ENCODE results near the gene CTNND2. TPM values are rescaled to one million over a fixed set of nuclear protein-coding genes. Genes with fewer than 3 reads are reported as not detected.

Gene CTNND2
- total RNA-seq, 1 experiment from 2014 or later = 7.0 TPM

- no peak overlapping the region for H2BK120ac ChIP-seq (ENCODE audit: low read depth, low read length, poor library complexity, severe bottlenecking)
- no peak overlapping the region for H2BK5ac ChIP-seq (ENCODE audit: insufficient read length, low read length)
- H3K27ac Mint-ChIP-seq = peak overlapping the region in 1 of 3 experiments; percentile 20; a peak in 1 of 7 replicates
- H3K9ac ChIP-seq (ENCODE audit: extremely low read depth, insufficient read length, low read length) = no peak overlapping the region
- no peaks in the 10 kb centered on the region for H3K9me3 Mint-ChIP-seq
- no peaks in the 10 kb centered on the region for H3K27me3 ChIP-seq (ENCODE audit: insufficient read depth, low read length)
- H3K79me1 ChIP-seq (ENCODE audit: insufficient read depth, low read depth, low read length, poor library complexity, severe bottlenecking) = no peaks in the 10 kb centered on the region
- H3K23ac ChIP-seq (ENCODE audit: insufficient read length, low read depth, low read length) = no peak overlapping the region
- H3K27me3 Mint-ChIP-seq (ENCODE audit: low read depth) = no peaks in the 10 kb centered on the region
- H3K4ac ChIP-seq (ENCODE audit: low read depth, low read length) = no peak overlapping the region
- no CpG with 5 or more reads among the region's 5 CpGs for WGBS (ENCODE audit: extremely low coverage, insufficient read length, low lambda C conversion rate)
- no peak overlapping the region for H2AK5ac ChIP-seq (ENCODE audit: insufficient read length, low read length)
- DNase-seq = no peak
- no peak overlapping the region for H3K18ac ChIP-seq (ENCODE audit: insufficient read length, low read depth, low read length)
- no peak overlapping the region for H4K8ac ChIP-seq (replicated peaks; ENCODE audit: insufficient read length, low read depth, low read length)
- no peak overlapping the region for H4K5ac ChIP-seq (ENCODE audit: insufficient read length, low read depth, low read length)
- no peaks in the 10 kb centered on the region for H3K9me3 ChIP-seq (ENCODE audit: control insufficient read depth, low read depth, low read length)
- no peak overlapping the region for H3T11ph ChIP-seq (ENCODE audit: low read length)
- H4K20me1 ChIP-seq (ENCODE audit: control insufficient read depth, insufficient read depth, insufficient read length) = no peaks in the 10 kb centered on the region
- peaks cover 0 to 4% of the 10 kb centered on the region in 2 experiments; a peak in 2 of 4 replicates for H3K4me1 Mint-ChIP-seq
- H3K23me2 ChIP-seq (ENCODE audit: insufficient read length, low read depth, low read length, poor library complexity, severe bottlenecking) = no peaks in the 10 kb centered on the region
- no peak overlapping the region for H2BK15ac ChIP-seq (ENCODE audit: low read depth, low read length)
- no peak overlapping the region for H3K14ac ChIP-seq (ENCODE audit: insufficient read depth, low read length)
- H4K91ac ChIP-seq (ENCODE audit: insufficient read length, low read depth, low read length) = no peak overlapping the region
- TF ChIP-seq CTCF (conservative IDR thresholded peaks at IDR 0.05) = no peak
- no peak overlapping the region for H3K4me2 ChIP-seq (ENCODE audit: insufficient read depth, insufficient read length, low read length)
- H2AFZ ChIP-seq (ENCODE audit: low read length) = no peak overlapping the region
- no peaks in the 10 kb centered on the region for H3K4me1 ChIP-seq (ENCODE audit: insufficient read depth, low read length)
- no peak overlapping the region for H2BK20ac ChIP-seq (ENCODE audit: low read depth, low read length, poor library complexity, severe bottlenecking)
- no peak overlapping the region for H3K27ac ChIP-seq (ENCODE audit: insufficient read length, low read depth, low read length)
- H3K56ac ChIP-seq (ENCODE audit: insufficient read length, low read depth, low read length) = no peak overlapping the region
- H3K79me2 ChIP-seq (ENCODE audit: insufficient read depth, low read length) = no peaks in the 10 kb centered on the region
- H3K4me3 Mint-ChIP-seq = no peak overlapping the region
- no peaks in the 10 kb centered on the region for H3K36me3 Mint-ChIP-seq (ENCODE audit: insufficient read depth in 1 of 3, low read depth in 3 of 3)
- no peak overlapping the region for H2BK12ac ChIP-seq (ENCODE audit: insufficient read length, low read depth, low read length)
These were observed 856.6 kb downstream of the CTNND2 start for GRCh38 chr5:11047625-11048024.
